HG03558 (cell line): ENCODE results near the gene FBXO46.

ENCODE experiments used
- ATAC-seq: cut with Tn5 transposase; IDR thresholded peaks from one replicate; pipeline ENCODE4 v1.9.1; 2021; ENCODE audit warnings: moderate number of reproducible peaks; ENCODE audit not compliant: unreplicated experiment; ENCODE audit errors: extremely low read depth

FBXO46 gene

GRCh38 chr19:45730368-45731288 lies at the start of gene FBXO46:
Gene FBXO46, minus strand, starts transcription at chr19:45730896. Its CDS starts 17,401 bp downstream, at chr19:45713495.
- peak; percentile 76 for ATAC-seq

GRCh38 chr19:45780146-45780447 lies 49.4 kb upstream of the FBXO46 start:
- no peak for ATAC-seq

GRCh38 chr19:45779231-45780145 lies 48.8 kb upstream of the FBXO46 start:
- no peak for ATAC-seq

- no peak for ATAC-seq
Observed at GRCh38 chr19:45778010-45778661, 47.4 kb upstream of the FBXO46 start.

- ATAC-seq, result no peak
Observed at GRCh38 chr19:45777395-45777961, 46.8 kb upstream of the FBXO46 start.

GRCh38 chr19:45774765-45775164 lies 44.1 kb upstream of the FBXO46 start:
- no peak for ATAC-seq

- ATAC-seq, result no peak
Observed at GRCh38 chr19:45773384-45773783, 42.7 kb upstream of the FBXO46 start.

- no peak for ATAC-seq
Observed at GRCh38 chr19:45772912-45773311, 42.2 kb upstream of the FBXO46 start.

- no peak for ATAC-seq
Observed at GRCh38 chr19:45772130-45772840, 41.6 kb upstream of the FBXO46 start.

- ATAC-seq, result no peak
Observed at GRCh38 chr19:45771311-45771933, 40.7 kb upstream of the FBXO46 start.

GRCh38 chr19:45770192-45771101 lies 39.8 kb upstream of the FBXO46 start:
- ATAC-seq, result peak; percentile 31

- no peak for ATAC-seq
Observed at GRCh38 chr19:45769821-45770191, 39.1 kb upstream of the FBXO46 start.

GRCh38 chr19:45768984-45769782 lies 38.5 kb upstream of the FBXO46 start, which contains the start of gene SIX5:
Gene SIX5, minus strand, starts transcription at chr19:45769252. Its CDS starts 408 bp downstream, at chr19:45768844.
- ATAC-seq, result no peak

- ATAC-seq, result no peak
Observed at GRCh38 chr19:45768655-45768983, 37.9 kb upstream of the FBXO46 start.

- no peak for ATAC-seq
Observed at GRCh38 chr19:45767881-45768654, 37.4 kb upstream of the FBXO46 start.

- no peak for ATAC-seq
Observed at GRCh38 chr19:45767410-45767880, 36.7 kb upstream of the FBXO46 start.
